H1 (cell line): ENCODE measurements around the gene MAML1. TPM values are rescaled to one million over a fixed set of nuclear protein-coding genes. Genes with fewer than 3 reads are reported as not detected.

Source experiments
- ATF3 ChIP-seq: IDR thresholded peaks from 2 replicates; pipeline ENCODE4 v1.6.1; 2011; ENCODE audit warnings: low read depth, mild to moderate bottlenecking, low read length; ENCODE audit not compliant: insufficient read depth
- JUN ChIP-seq: IDR thresholded peaks from 2 replicates; pipeline ENCODE4 v1.6.1; 2011; ENCODE audit warnings: low read depth, mild to moderate bottlenecking, improper control_type of control experiment, low read length
- POLR2A ChIP-seq, 2 experiments: IDR thresholded peaks; 1 replicate in 1 of 2; 2 replicates in 1 of 2; pipeline ENCODE4 v1.6.1; 2011; ENCODE audit warnings: low read depth in 2 of 2, low read length in 2 of 2, mild to moderate bottlenecking in 2 of 2; ENCODE audit errors: control extremely low read depth in 1 of 2
- polyA plus RNA-seq, 7 experiments: library from polyadenylated mRNA; depleted of rRNA in 3 of 7; stranded (reverse) in 5 of 7; unstranded in 2 of 7; fragments of >200 nt in 5 of 7; fragments of 200-250 nt in 2 of 7; gene quantifications; 1 replicate in 5 of 7; 2 replicates in 1 of 7; 4 replicates in 1 of 7; pipeline versions ENCODE4 v1.2.1 to v1.2.3, GENCODE V29; 2011 to 2013; ENCODE audit warnings: missing spikeins in 2 of 7, mixed read lengths in 2 of 7
- total RNA-seq: library from RNA; stranded (reverse); fragmentation: NEBNext Ultra II Directional; extraction: Animal tissue kit (Norgen Biotek cat#: 25700); gene quantifications from 2 replicates; pipeline ENCODE4 v1.2.1, GENCODE V29; 2021

The MAML1 gene
- total and polyA plus RNA-seq, 2 of the 8 experiments (the other 6 are each of a cell fraction or from before 2014, with no cell fraction given), result 17.1 to 41.9 TPM

GRCh38 chr5:179747811-179748210 lies 15.2 kb downstream of the MAML1 start (continued):
- no peak for TF ChIP-seq POLR2A (IDR thresholded peaks at IDR 0.05; ENCODE audit: control extremely low read depth in 1 of 2, low read depth in 2 of 2, low read length in 2 of 2)
- TF ChIP-seq JUN, result no peak
- TF ChIP-seq ATF3, result no peak
